Psoas muscle (tissue), 8 donors: ENCODE measurements around the gene SEC16B. TPM values are rescaled to one million over a fixed set of nuclear protein-coding genes. Genes with fewer than 3 reads are reported as not detected.

Source experiments
- ATAC-seq, 4 donors: fragments of 200-7000 bp; cut with Tn5 transposase; one replicate each; pipeline ENCODE4 v1.9.1; 2020; ENCODE audit warnings: moderate library complexity in 3 of 4, mild to moderate bottlenecking in 2 of 4
- DNase-seq, 2 donors: peaks; one replicate each; pipeline ENCODE4 v3.0.0-alpha.2; 2020
- H3K27ac ChIP-seq: fragments of 200-600 bp; one replicate; pipeline ENCODE4 v1.8.0; 2022
- H3K27me3 ChIP-seq, 3 donors: fragments of 200-600 bp in 1 of 3; one replicate each; pipeline versions ENCODE4 v1.6.1 to v1.8.0; 2013 to 2022; ENCODE audit warnings: low read length in 2 of 3, mild to moderate bottlenecking in 2 of 3, moderate library complexity in 1 of 3; ENCODE audit not compliant: insufficient read depth in 3 of 3
- H3K36me3 ChIP-seq, 2 donors: fragments of 200-600 bp in 1 of 2; one replicate each; pipeline versions ENCODE4 v1.6.1 to v1.8.0; 2013 to 2022; ENCODE audit warnings: low read depth in 1 of 2, mild to moderate bottlenecking in 1 of 2, moderate library complexity in 1 of 2; ENCODE audit not compliant: insufficient read depth in 1 of 2
- H3K4me1 ChIP-seq: fragments of 200-600 bp; one replicate; pipeline ENCODE4 v1.8.0; 2022
- H3K4me3 ChIP-seq: fragments of 200-600 bp; one replicate; pipeline ENCODE4 v1.8.0; 2022; ENCODE audit warnings: mild to moderate bottlenecking
- H3K9me3 ChIP-seq: fragments of 200-600 bp; one replicate; pipeline ENCODE4 v1.8.0; 2022
- WGBS, 3 donors: extraction: QIAGEN DNeasy Blood & Tissue Kit; methylation state at CpG; one replicate each; pipeline versions ENCODE4 v1.1.6 to v1.1.7; 2013; 5-methylcytosine and 5-hydroxymethylcytosine counted together
- intact Hi-C, 2 donors: fragments of 100-400 bp; cut with DNase I; formaldehyde crosslinking; loops; one replicate each; pipeline versions ENCODE4 v1.11.0 to v1.14.2; 2022
- polyA plus RNA-seq, 3 donors: library from polyadenylated mRNA; stranded (reverse); fragments of 200-250 nt; gene quantifications; one replicate each; pipeline ENCODE4 v1.2.3, GENCODE V29; 2013
- total RNA-seq, 4 donors: library from RNA; stranded (reverse); fragmentation: NEBNext Ultra II Directional in 2 of 4; extraction: Animal tissue kit (Norgen Biotek cat#: 25700) in 2 of 4; gene quantifications; one replicate each; pipeline versions ENCODE4 v1.2.1 to v1.2.4, GENCODE V29; 2021 to 2023
- TF ChIP-seq, protein P1 (sequence below): fragments of 200-600 bp; IDR thresholded peaks from one replicate; pipeline ENCODE4 v1.8.0; 2022; ENCODE audit warnings: antibody characterized with exemption
- donor health status: healthy with polysubstance abuse.
- donor health status: DM: no; HTN: no; CAD: no; lungs with moderate emphysema.
- donor health status: Bipolar disorder and iron deficiency.
- donor health status: healthy.
- donor health status: DM: yes; HTN: yes; CAD: no.
- donor health status: DM: no; HTN: no; CAD: no.
- donor health status: DM: no; HTN: no; CAD: no.
- donor health status: DM: yes; HTN: yes; CAD: no.

Gene SEC16B
- total and polyA plus RNA-seq, 7 donors, result 0.42 to 2.3 (median 0.81) TPM

DNA sequence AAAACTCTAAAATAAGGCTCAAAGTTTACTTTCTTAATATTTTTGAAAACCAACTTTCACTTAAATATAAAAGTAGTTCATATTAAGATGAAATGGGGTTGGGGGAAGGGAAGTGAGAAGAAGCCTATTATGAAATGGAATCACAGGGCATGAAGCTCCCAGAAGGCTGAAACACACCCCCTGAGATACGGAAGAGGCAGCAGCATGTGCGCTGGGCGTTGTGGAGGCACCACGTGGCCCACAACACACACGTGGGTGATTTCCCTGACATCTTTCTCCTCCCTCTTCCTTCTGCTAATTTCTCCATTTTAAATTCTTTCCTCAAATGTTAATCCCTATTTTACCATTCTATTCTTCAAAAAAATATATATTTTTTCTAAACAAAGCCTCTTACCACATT is 35.6 kb upstream of the SEC16B start:
- no peaks in the 10 kb centered on the region for H3K27me3 ChIP-seq
- 64 to 79% (median 77%) methylated on average over 5 of the region's 5 CpGs for WGBS, 3 donors
- H3K4me1 ChIP-seq, result peaks cover 1% of the 10 kb centered on the region
- H3K9me3 ChIP-seq, result no peaks in the 10 kb centered on the region
- peaks cover 0 to 21% of the 10 kb centered on the region in 2 donors for H3K36me3 ChIP-seq
- TF ChIP-seq, protein P1, sequence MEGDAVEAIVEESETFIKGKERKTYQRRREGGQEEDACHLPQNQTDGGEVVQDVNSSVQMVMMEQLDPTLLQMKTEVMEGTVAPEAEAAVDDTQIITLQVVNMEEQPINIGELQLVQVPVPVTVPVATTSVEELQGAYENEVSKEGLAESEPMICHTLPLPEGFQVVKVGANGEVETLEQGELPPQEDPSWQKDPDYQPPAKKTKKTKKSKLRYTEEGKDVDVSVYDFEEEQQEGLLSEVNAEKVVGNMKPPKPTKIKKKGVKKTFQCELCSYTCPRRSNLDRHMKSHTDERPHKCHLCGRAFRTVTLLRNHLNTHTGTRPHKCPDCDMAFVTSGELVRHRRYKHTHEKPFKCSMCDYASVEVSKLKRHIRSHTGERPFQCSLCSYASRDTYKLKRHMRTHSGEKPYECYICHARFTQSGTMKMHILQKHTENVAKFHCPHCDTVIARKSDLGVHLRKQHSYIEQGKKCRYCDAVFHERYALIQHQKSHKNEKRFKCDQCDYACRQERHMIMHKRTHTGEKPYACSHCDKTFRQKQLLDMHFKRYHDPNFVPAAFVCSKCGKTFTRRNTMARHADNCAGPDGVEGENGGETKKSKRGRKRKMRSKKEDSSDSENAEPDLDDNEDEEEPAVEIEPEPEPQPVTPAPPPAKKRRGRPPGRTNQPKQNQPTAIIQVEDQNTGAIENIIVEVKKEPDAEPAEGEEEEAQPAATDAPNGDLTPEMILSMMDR, result no peak
- ATAC-seq (no peak), DNase-seq (no peak)
- H3K27ac ChIP-seq, result no peak overlapping the region
- intact Hi-C loops, result loop anchor here in 1 of 2 donors (5.0 kb wide), 1 partner anchor 427 kb away; no protein-coding TSS in a partner anchor
- H3K4me3 ChIP-seq, result no peak overlapping the region

DNA sequence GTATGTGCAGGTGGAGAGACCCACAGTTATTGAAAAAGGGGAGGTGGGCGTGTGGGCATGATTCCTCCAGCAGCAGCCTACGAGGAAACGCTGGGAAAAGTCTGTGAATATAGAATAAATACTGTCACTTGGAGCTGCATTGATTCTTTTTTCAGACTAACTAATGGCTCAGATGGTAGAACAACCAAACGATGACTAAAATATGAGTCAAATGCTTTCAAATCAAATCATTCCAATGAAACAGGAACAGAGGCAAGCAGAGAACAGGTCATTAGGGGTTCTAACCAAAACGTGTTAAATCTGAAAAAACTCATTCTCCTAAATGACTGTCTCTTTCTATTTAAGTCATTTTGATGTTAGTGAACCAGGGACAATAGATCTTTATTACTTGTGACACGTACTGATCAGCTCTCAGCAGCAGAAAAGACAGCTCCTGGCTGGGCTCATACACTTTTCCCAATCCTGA is 35.1 kb upstream of the SEC16B start:
- Histone ChIP-seq H3K27ac (no peak overlapping the region), H3K36me3 (peaks cover 0 to 21% of the 10 kb centered on the region in 2 donors), H3K9me3 (no peaks in the 10 kb centered on the region), H3K27me3 (no peaks in the 10 kb centered on the region), H3K4me3 (no peak overlapping the region), H3K4me1 (peaks cover 2% of the 10 kb centered on the region)
- 80 to 85% (median 81%) methylated on average over 6 of the region's 6 CpGs for WGBS, 3 donors
- TF ChIP-seq, protein P1, result no peak
- DNase-seq (no peak), ATAC-seq (no peak)
- intact Hi-C loops, result loop anchor here in 1 of 2 donors (5.0 kb wide), 1 partner anchor 427 kb away; no protein-coding TSS in a partner anchor

DNA sequence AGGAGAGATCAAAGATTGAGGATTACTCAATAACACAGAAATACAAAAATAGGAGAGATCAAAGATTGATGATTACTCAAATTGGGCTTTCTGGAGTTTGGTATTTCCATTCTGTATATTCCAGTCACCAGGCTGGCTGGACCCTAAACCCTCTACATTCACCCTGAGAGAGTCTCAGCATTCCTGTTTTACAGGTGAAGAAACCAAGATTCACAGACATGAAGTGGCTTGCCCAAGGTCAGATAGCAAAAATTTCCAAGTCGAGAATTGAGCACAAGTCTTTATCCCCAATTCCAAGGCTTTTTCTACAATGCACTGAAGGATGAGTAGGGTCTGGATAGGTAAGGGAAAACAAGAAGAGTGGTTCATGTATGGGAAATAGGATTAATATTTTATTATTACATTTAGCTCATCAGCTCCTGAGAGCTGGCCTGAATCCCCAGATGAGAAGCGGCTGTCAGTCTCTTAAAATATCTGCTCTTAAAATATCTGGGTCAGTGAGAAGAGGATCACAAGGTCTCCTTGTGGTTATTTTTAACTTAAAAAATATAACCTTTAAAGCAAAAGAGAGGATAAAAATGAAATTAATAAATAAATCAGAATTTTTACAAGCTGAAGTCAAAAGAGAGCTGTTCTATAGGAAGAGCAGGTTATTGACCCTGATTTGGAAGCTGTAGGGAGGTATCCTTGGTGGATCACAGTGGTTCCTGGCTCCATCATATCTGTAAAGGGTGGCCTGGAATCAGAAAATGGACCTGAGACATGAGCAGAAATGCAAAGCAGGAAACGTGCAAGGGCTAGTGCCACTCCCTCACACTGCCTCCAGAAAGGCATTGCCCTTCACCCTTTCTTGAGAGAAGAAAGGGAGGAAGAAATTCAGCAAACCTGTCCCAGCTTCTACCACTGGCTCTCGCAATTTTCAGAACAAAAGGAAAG is 29.1 kb upstream of the SEC16B start:
- ATAC-seq, result peak; percentile 78 to 96 (median 86)
- 41 to 47% (median 41%) methylated on average over 4 of the region's 4 CpGs for WGBS, 3 donors
- H3K27me3 ChIP-seq, result no peaks in the 10 kb centered on the region
- intact Hi-C loops, result no loop called here
- peak overlapping the region; percentile 90 for H3K27ac ChIP-seq
- no peak for DNase-seq
- TF ChIP-seq, protein P1, result no peak
- no peaks in the 10 kb centered on the region for H3K9me3 ChIP-seq
- H3K4me3 ChIP-seq, result peak overlapping the region; percentile 9
- peaks cover 38% of the 10 kb centered on the region for H3K4me1 ChIP-seq
- H3K36me3 ChIP-seq, result no peaks in the 10 kb centered on the region

DNA sequence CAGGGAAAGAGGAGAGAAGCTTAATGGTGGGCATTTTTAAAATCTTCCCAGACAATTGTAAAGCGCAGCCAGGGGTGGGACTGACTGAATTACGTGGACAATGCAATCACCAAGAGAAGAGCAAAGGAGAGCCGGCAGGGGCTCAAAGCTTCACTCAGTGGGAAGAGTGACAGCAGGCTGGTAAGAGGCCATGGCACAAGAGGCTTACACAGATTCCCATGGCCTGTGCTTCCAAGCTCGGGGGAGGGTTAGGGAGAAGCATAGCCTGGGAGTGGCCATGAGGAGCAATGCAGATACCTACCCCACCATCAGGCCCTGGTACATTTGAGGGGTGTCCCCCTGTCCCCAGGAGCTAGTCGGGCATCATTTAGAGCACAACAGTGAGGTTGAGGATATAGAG is 27.1 kb upstream of the SEC16B start:
- intact Hi-C loops, result no loop called here
- TF ChIP-seq, protein P1, result no peak
- DNase-seq (no peak), ATAC-seq (peak in 1 of 4 donors; percentile 38)
- WGBS, 3 donors, result 73 to 83% (median 74%) methylated on average over 5 of the region's 5 CpGs
- Histone ChIP-seq H3K27ac (peak overlapping the region; percentile 90), H3K4me3 (no peak overlapping the region), H3K36me3 (no peaks in the 10 kb centered on the region), H3K4me1 (peaks cover 38% of the 10 kb centered on the region), H3K27me3 (no peaks in the 10 kb centered on the region), H3K9me3 (no peaks in the 10 kb centered on the region)
